GM12878 (cell line): ENCODE results near the gene TTC39A. TPM values are rescaled to one million over a fixed set of nuclear protein-coding genes. Genes with fewer than 3 reads are reported as not detected.

Source experiments
- ATAC-seq: fragments of 200-7000 bp; cut with Tn5 transposase; 3 replicates; pipeline ENCODE4 v1.9.1; 2020; ENCODE audit warnings: mild to moderate bottlenecking, moderate library complexity
- BruUV-seq: library from RNA; stranded (reverse); fragments of 400-500 nt; replicated peaks from 2 replicates; lab custom pipeline; 2021; lab: Mats Ljungman, UMichigan
- CTCF ChIA-PET: fragments of 300-600 bp; sonication (Branson Sonifier 250); formaldehyde crosslinking; extraction: SDS; loops from one replicate; lab custom pipeline; 2021; ENCODE audit warnings: inconsistent platforms; lab: Yijun Ruan, JAX
- POLR2A ChIA-PET: fragments of 350-600 bp; formaldehyde crosslinking; extraction: SDS; loops from one replicate; lab custom pipeline; 2021; ENCODE audit warnings: inconsistent platforms; lab: Charles Lee
- RAD21 ChIA-PET: fragments of 300-600 bp; sonication (Branson Sonifier 250); formaldehyde crosslinking; loops from one replicate; lab custom pipeline; 2023; ENCODE audit warnings: antibody characterized with exemption; ENCODE audit not compliant: unreplicated experiment; lab: Charles Lee
- SMC1A ChIA-PET: fragments of 300-600 bp; sonication (Branson Sonifier 250); formaldehyde crosslinking; loops from one replicate; lab custom pipeline; 2023; ENCODE audit not compliant: unreplicated experiment, uncharacterized antibody; lab: Charles Lee
- DNase-seq: peaks from one replicate; pipeline ENCODE4 v3.0.0-alpha.2; 2011; ENCODE audit warnings: low read depth, low spot score
- FAIRE-seq: peaks from 3 replicates; lab custom pipeline; 2011; peaks lifted over from hg19 to GRCh38; lab: Jason Lieb, UNC
- H2AFZ ChIP-seq: 2 replicates; pipeline ENCODE4 v1.6.0; 2011; ENCODE audit warnings: low read depth, low read length, control low read depth; ENCODE audit not compliant: control insufficient read depth
- H3K27ac ChIP-seq: 2 replicates; pipeline ENCODE4 v1.5.1; 2011; ENCODE audit warnings: control low read depth; ENCODE audit not compliant: control insufficient read depth, insufficient read depth
- H3K27me3 ChIP-seq, 2 experiments: replicated peaks in 1 of 2; 2 replicates each; pipeline versions ENCODE4 v1.6.0 to v1.6.1; 2011; ENCODE audit warnings: low read length in 1 of 2; ENCODE audit not compliant: control insufficient read depth in 2 of 2, insufficient read depth in 2 of 2
- H3K36me3 ChIP-seq, 2 experiments: 2 replicates each; pipeline ENCODE4 v1.5.1; 2011; ENCODE audit warnings: low read length in 1 of 2; ENCODE audit not compliant: control insufficient read depth in 2 of 2, insufficient read depth in 2 of 2
- H3K4me1 ChIP-seq: 2 replicates; pipeline ENCODE4 v1.6.1; 2011; ENCODE audit warnings: mild to moderate bottlenecking, low read length, moderate library complexity, mixed read lengths; ENCODE audit not compliant: control insufficient read depth, insufficient read depth
- H3K4me2 ChIP-seq: 2 replicates; pipeline ENCODE4 v1.6.0; 2011; ENCODE audit warnings: control low read depth; ENCODE audit not compliant: control insufficient read depth, insufficient read depth
- H3K4me3 ChIP-seq: fragments of 200-600 bp; sonication (generic); 2 replicates; pipeline ENCODE4 v1.5.1; 2016
- H3K79me2 ChIP-seq: 2 replicates; pipeline ENCODE4 v1.6.0; 2011; ENCODE audit warnings: low read length; ENCODE audit not compliant: control insufficient read depth, insufficient read depth
- H3K9ac ChIP-seq: 2 replicates; pipeline ENCODE4 v1.8.0; 2011; ENCODE audit warnings: low read length, control low read depth, mixed read lengths; ENCODE audit not compliant: control insufficient read depth, insufficient read depth
- H3K9me3 ChIP-seq: replicated peaks from 3 replicates; pipeline ENCODE4 v1.5.1; 2011; ENCODE audit warnings: mild to moderate bottlenecking, low read length; ENCODE audit not compliant: control insufficient read depth, insufficient read depth
- H4K20me1 ChIP-seq: 2 replicates; pipeline ENCODE4 v1.6.0; 2011; ENCODE audit not compliant: control insufficient read depth, insufficient read depth
- ATF2 ChIP-seq: IDR thresholded peaks from 2 replicates; pipeline ENCODE4 v1.6.1; 2012; ENCODE audit warnings: low read length, inconsistent platforms
- BCL3 ChIP-seq: IDR thresholded peaks from 2 replicates; pipeline ENCODE4 v1.6.1; 2011; ENCODE audit warnings: borderline replicate concordance, low read depth, mild to moderate bottlenecking, moderate library complexity, low read length; ENCODE audit not compliant: insufficient read depth, poor library complexity, severe bottlenecking
- EED ChIP-seq: sonication (generic); IDR thresholded peaks from 2 replicates; pipeline ENCODE4 v1.6.1; 2016; ENCODE audit warnings: antibody characterized with exemption, low read depth
- ELK1 ChIP-seq: IDR thresholded peaks from 2 replicates; pipeline ENCODE4 v1.6.1; 2012; ENCODE audit warnings: low read depth, low read length, improper control_type of control experiment
- FOXM1 ChIP-seq: IDR thresholded peaks from 2 replicates; pipeline ENCODE4 v1.6.1; 2012; ENCODE audit warnings: low read depth, mild to moderate bottlenecking, inconsistent platforms, low read length, moderate library complexity
- GABPA ChIP-seq: IDR thresholded peaks from 2 replicates; pipeline ENCODE4 v1.6.1; 2014; ENCODE audit warnings: antibody characterized with exemption, low read depth, mild to moderate bottlenecking, inconsistent platforms
- GATAD2B ChIP-seq: fragments of 450-650 bp; conservative IDR thresholded peaks from 2 replicates; pipeline ENCODE4 v1.6.1; 2017; ENCODE audit warnings: low read depth, mild to moderate bottlenecking, moderate library complexity
- HDAC2 ChIP-seq: fragments of 200-600 bp; sonication (generic); IDR thresholded peaks from 2 replicates; pipeline ENCODE4 v1.6.1; 2017
- IKZF1 ChIP-seq: fragments of 450-650 bp; conservative IDR thresholded peaks from 2 replicates; pipeline ENCODE4 v1.6.1; 2017; ENCODE audit warnings: antibody characterized with exemption, mild to moderate bottlenecking
- IKZF2 ChIP-seq, 2 experiments: fragments of 450-650 bp; IDR thresholded peaks; 2 replicates each; pipeline ENCODE4 v1.6.1; 2017; ENCODE audit warnings: mild to moderate bottlenecking in 2 of 2, moderate library complexity in 2 of 2
- KLF5 ChIP-seq: fragments of 450-650 bp; IDR thresholded peaks from 2 replicates; pipeline ENCODE4 v1.6.1; 2014; ENCODE audit warnings: mild to moderate bottlenecking; ENCODE audit not compliant: partially characterized antibody
- MEF2A ChIP-seq: IDR thresholded peaks from 2 replicates; pipeline ENCODE4 v1.6.1; 2011; ENCODE audit warnings: low read depth, mild to moderate bottlenecking, low read length, moderate library complexity; ENCODE audit not compliant: insufficient read depth
- MXI1 ChIP-seq: fragments of 150-350 bp; IDR thresholded peaks from 2 replicates; pipeline ENCODE4 v1.6.1; 2011; ENCODE audit warnings: low read depth, mild to moderate bottlenecking, inconsistent platforms, low read length, improper control_type of control experiment
- POLR2A ChIP-seq: IDR thresholded peaks from 2 replicates; pipeline ENCODE4 v1.6.1; 2011; ENCODE audit warnings: low read depth, mild to moderate bottlenecking, low read length
- RAD21 ChIP-seq: IDR thresholded peaks from 2 replicates; pipeline ENCODE4 v1.6.1; 2011; ENCODE audit warnings: mild to moderate bottlenecking, low read depth, low read length, moderate library complexity; ENCODE audit not compliant: insufficient read depth
- RAD51 ChIP-seq: fragments of 450-650 bp; IDR thresholded peaks from 2 replicates; pipeline ENCODE4 v1.6.1; 2016; ENCODE audit warnings: moderate library complexity, mild to moderate bottlenecking, inconsistent platforms
- RELA ChIP-seq: fragments of 450-650 bp; IDR thresholded peaks from 2 replicates; pipeline ENCODE4 v1.8.0; 2014; ENCODE audit warnings: borderline replicate concordance; ENCODE audit not compliant: partially characterized antibody
- RUNX3 ChIP-seq: IDR thresholded peaks from 2 replicates; pipeline ENCODE4 v1.6.1; 2012; ENCODE audit warnings: low read length, inconsistent platforms
- SPI1 ChIP-seq: IDR thresholded peaks from 2 replicates; pipeline ENCODE4 v1.6.1; 2011; ENCODE audit warnings: low read depth, mild to moderate bottlenecking, low read length, moderate library complexity, borderline replicate concordance; ENCODE audit not compliant: insufficient read depth
- SRF ChIP-seq, 2 experiments: IDR thresholded peaks; 2 replicates each; pipeline ENCODE4 v1.6.1; 2011; ENCODE audit warnings: low read depth in 2 of 2, low read length in 2 of 2, mild to moderate bottlenecking in 1 of 2, moderate library complexity in 1 of 2
- USF2 ChIP-seq: IDR thresholded peaks from 2 replicates; pipeline ENCODE4 v1.6.1; 2011; ENCODE audit warnings: low read depth, low read length, improper control_type of control experiment, borderline replicate concordance
- WGBS: methylation state at CpG from one replicate; pipeline ENCODE4 v1.1.6; 2016; ENCODE audit warnings: low lambda C conversion rate; ENCODE audit not compliant: insufficient replicate concordance, insufficient coverage; ENCODE audit errors: missing lambda C conversion rate; 5-methylcytosine and 5-hydroxymethylcytosine counted together
- in situ Hi-C: fragments of 300-500 bp; cut with MboI; formaldehyde crosslinking; loops from 9 replicates; pipeline ENCODE4 v1.14.3; 2018; ENCODE audit warnings: mixed read lengths
- intact Hi-C: fragments of 100-400 bp; cut with micrococcal nuclease; formaldehyde crosslinking; loops from one replicate; pipeline ENCODE4 v1.14.2; 2022; ENCODE audit not compliant: unreplicated experiment
- polyA plus RNA-seq, 11 experiments: library from polyadenylated mRNA; depleted of rRNA in 4 of 11; unstranded in 6 of 11; stranded (reverse) in 5 of 11; fragments of >200 nt; fragmentation: Nextera tagmentation in 4 of 11; fragmentation: Illumina TruSeq in 1 of 11; extraction: Ambion mirVana in 4 of 11; extraction: Trizol in 1 of 11; gene quantifications; 1 replicate in 1 of 11; 2 replicates in 10 of 11; pipeline versions ENCODE4 v1.2.1 to v1.2.3, GENCODE V29; 2011 to 2016; ENCODE audit warnings: inconsistent platforms in 2 of 11, missing spikeins in 2 of 11, low read depth in 1 of 11
- total RNA-seq, 4 experiments: library from RNA; depleted of rRNA in 3 of 4; stranded (reverse); fragments of >200 nt in 3 of 4; fragmentation: Illumina TruSeq in 1 of 4; extraction: Trizol in 1 of 4; gene quantifications; 2 replicates each; pipeline versions ENCODE4 v1.2.1 to v1.2.3, GENCODE V29; 2013 to 2021

The TTC39A gene
- total and polyA plus RNA-seq, 10 of the 15 experiments (the other 5 are each of a cell fraction or from before 2014, with no cell fraction given) = 0.18 to 3.0 (median 1.2) TPM

- Histone ChIP-seq H3K27me3 (no peaks in the 10 kb centered on the region), H3K27ac (peak overlapping the region; percentile 69), H2AFZ (peak overlapping the region; percentile 73), H3K4me3 (peak overlapping the region; percentile 0; the same call in 1 of the 2 replicates), H3K4me1 (peaks cover 52% of the 10 kb centered on the region), H3K9me3 (no peaks in the 10 kb centered on the region; the same call in 2 of the 3 replicates), H3K9ac (peak overlapping the region; percentile 43; the same call in 1 of the 2 replicates), H3K36me3 (no peaks in the 10 kb centered on the region)
- POLR2A ChIA-PET = interaction anchor here (1.4 kb wide), 1 partner anchor 231 kb away, joined by 3 read pairs; no protein-coding TSS in a partner anchor
- CTCF ChIA-PET = interaction anchor here (0.7 to 4.0 kb wide), 5 partner anchors 9 to 115 kb away, joined by 3 to 16 read pairs (median 5); no protein-coding TSS in a partner anchor
- in situ Hi-C loops (no loop called here), intact Hi-C loops (no loop called here)
- peak; percentile 69 for ATAC-seq
- RAD21 ChIA-PET = interaction anchor here (0.8 to 1.1 kb wide), 2 partner anchors 185 to 230 kb away, joined by 3 read pairs; no protein-coding TSS in a partner anchor
- BruUV-seq = no TSS peak
- TF ChIP-seq ELK1 (no peak), ATF2 (no peak), SRF (IDR thresholded peaks at IDR 0.05; ENCODE audit: low read depth in 2 of 2, low read length in 2 of 2) (no peak), EED (peak; percentile 38), MXI1 (no peak), RAD21 (0 out of 2 replicates have a peak, but pooled peaks have one; percentile 2), POLR2A (no peak), GABPA (no peak), IKZF1 (peak; percentile 36; the same call in 1 of the 2 replicates), IKZF2 (IDR thresholded peaks at IDR 0.05) (peak; percentile 44 to 50), BCL3 (no peak), SPI1 (peak; percentile 86; the same call in 1 of the 2 replicates), RELA (no peak), FOXM1 (no peak), HDAC2 (no peak), MEF2A (no peak), KLF5 (no peak), RUNX3 (peak; percentile 41), GATAD2B (no peak), RAD51 (no peak), USF2 (no peak)
- TF ChIP-seq, all 136 proteins: peak for 6
- peak; percentile 32 for DNase-seq
- H3K4me2 ChIP-seq = peak overlapping the region; percentile 56
- SMC1A ChIA-PET = interaction anchor here (1.5 to 1.8 kb wide), 3 partner anchors 27 to 48 kb away, joined by 3 to 5 read pairs (median 4); partner anchors contain the start of gene TTC39A
- 17% methylated on average over 8 of the region's 8 CpGs for WGBS
- H3K79me2 ChIP-seq = no peaks in the 10 kb centered on the region
- H4K20me1 ChIP-seq = no peaks in the 10 kb centered on the region
- peak; percentile 68 for FAIRE-seq
Measured at GRCh38 chr1:51303751-51304251, 26.6 kb downstream of the TTC39A start.
